HG02852 (cell line): ENCODE measurements around the gene FNIP2.

Experiments used
- ATAC-seq: cut with Tn5 transposase; IDR thresholded peaks from one replicate; pipeline ENCODE4 v1.9.1; 2021; ENCODE audit warnings: mild to moderate bottlenecking, moderate library complexity; ENCODE audit not compliant: unreplicated experiment

FNIP2 gene

GRCh38 chr4:158835226-158836001 lies 66.6 kb downstream of the FNIP2 start:
- ATAC-seq, result no peak

GRCh38 chr4:158836002-158836369 lies 67.2 kb downstream of the FNIP2 start:
- ATAC-seq, result no peak

DNA sequence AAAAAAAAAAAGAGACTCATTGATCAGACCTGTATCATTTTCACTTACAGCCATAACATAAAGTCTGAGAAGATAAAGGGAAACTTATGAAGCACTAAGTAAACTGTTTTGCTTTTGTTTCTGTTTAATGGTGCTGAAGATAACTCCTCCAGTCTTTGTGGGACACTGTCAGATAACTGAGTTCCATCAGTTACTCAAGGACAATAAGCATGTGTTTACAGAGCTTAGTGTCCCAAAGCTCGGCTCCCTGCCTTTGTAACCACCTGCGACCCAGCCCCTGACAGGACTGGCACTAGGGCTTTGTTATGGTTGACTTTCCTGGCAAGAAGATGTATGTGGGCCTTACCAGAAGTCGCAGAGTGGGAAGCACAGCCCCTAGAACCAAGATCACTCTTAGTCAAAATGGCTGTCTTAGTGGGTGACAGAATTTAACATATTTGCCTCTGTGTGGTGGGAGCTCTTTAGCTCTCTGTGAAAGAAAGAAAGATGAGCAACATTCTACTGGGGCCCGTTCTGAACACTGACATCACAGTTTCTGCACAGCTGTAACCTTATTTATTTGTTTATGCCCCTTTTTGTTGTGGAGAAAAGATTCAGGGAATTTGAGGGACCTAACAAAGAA lies 68.1 kb downstream of the FNIP2 start:
- no peak for ATAC-seq

DNA sequence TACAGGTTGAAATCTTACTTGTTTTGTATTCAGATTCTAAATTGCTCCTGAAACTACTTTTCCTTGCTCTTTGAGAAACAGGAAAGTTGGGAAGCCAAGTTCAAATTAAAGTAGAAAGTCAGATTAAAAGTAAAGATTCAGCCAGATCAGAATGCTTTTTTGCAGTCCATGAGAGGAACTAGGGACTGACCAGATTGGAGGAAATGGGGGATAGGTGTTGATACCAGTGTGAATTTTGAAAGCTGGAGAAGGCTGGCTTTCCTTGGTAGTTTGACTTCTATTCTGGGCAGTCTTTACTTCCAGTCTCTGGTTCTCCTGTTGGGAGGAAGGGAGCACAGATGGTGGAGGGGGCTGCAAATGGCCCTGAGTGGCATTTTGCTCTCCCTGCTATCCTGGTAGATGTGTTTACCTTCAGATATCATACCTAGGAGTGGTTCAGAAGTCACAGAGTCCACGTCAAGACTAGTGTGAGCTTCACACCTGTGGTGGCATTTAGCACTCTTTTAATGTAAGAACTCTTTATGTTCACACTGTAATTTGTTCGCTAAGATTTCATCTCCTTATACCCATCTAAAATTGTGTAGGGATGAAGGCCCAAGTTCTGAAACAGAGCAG lies 68.8 kb downstream of the FNIP2 start:
- ATAC-seq, result no peak

- ATAC-seq, result no peak
Observed at GRCh38 chr4:158840131-158840530, 71.3 kb downstream of the FNIP2 start.

DNA sequence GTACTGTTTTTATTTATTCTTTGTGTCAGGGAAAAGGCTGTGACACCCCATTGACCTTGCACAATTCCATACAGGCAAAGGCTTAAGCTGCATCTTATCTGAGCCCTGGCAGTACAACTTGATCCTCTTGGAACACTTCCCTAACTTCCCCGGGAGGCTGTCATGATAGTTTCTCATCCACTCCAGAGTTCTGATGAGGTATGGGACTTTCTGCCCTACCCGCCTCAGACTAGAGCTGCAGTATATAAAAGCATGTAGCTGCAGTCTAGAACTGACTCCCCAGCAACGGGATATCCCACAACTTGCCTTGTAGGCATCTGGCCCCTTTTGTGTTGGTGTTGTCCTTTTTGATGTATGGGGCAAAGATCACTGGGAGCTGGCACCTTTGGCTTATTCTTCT lies 72.7 kb downstream of the FNIP2 start:
- no peak for ATAC-seq

DNA sequence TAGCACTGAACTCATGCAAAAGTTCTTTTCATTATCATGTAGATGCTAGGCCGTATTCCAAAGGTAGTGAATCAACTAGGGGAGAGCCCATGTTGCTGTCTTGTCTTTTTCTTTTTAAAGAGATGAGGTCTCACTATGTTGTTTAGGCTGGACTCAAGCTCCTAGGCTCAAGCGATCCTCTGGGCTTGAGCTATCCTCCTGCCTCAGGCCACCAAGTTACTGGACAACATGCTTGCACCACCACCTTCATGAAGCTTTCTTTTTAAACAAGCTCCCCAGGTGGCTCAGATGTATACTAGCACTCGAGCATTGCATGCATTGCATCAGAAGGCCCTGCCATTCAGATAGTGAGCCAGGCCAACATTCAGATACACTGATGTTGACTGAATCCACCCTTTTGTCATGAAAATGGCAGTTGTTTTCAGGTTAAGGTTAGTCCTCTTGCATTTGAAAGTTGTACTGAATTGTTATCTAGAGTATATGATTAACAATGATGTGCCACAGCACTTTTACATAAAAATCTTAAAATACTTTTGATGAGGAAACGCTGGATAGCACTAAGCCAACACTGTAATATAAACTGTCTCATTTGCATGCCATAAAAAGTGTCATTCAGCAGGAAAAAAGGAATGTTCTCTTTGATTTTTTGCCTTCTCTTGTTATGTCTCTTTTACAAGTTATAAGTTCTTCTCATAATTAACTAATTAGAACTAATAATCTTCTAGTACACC lies 76.7 kb downstream of the FNIP2 start:
- no peak for ATAC-seq

- no peak for ATAC-seq
Observed at GRCh38 chr4:158847535-158847934, 78.7 kb downstream of the FNIP2 start.

DNA sequence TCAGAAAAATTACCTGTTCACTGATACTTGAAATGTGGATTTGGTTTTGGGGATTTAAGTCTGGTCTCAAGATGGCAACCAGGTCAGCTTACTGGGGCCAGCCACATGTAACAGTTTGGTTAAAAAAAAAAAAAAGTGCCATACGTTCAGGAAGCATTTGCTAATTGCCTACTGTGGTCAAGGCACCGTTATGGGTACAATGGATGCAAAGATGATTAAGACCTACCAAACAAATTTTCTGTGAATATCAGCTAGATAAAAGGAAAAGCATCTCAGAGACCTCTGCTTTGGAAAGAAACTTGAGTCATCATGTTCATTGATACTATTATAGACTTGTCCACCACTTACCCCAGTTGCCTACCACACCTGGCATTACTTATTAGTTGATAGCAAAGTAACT lies 80.9 kb downstream of the FNIP2 start:
- ATAC-seq, result no peak

DNA sequence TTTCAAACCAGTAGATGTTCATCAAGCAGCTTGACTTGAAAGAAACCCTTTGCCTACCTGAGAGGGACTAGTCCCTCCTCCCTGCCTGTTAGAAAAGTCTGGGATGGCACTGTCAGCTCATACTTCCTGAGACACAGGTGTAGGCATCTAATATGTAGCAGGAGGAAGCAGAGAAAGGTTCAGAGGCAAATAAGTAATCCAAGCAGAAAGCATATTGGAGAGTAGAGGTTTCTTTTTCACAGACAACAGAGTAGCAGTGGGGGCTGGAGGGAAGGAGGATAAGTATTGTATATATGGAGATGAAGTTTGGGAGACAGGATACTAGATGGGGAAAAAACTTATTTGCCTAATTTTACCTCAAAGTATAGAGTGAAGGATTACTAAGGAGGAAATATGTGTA lies 81.5 kb downstream of the FNIP2 start:
- no peak for ATAC-seq

DNA sequence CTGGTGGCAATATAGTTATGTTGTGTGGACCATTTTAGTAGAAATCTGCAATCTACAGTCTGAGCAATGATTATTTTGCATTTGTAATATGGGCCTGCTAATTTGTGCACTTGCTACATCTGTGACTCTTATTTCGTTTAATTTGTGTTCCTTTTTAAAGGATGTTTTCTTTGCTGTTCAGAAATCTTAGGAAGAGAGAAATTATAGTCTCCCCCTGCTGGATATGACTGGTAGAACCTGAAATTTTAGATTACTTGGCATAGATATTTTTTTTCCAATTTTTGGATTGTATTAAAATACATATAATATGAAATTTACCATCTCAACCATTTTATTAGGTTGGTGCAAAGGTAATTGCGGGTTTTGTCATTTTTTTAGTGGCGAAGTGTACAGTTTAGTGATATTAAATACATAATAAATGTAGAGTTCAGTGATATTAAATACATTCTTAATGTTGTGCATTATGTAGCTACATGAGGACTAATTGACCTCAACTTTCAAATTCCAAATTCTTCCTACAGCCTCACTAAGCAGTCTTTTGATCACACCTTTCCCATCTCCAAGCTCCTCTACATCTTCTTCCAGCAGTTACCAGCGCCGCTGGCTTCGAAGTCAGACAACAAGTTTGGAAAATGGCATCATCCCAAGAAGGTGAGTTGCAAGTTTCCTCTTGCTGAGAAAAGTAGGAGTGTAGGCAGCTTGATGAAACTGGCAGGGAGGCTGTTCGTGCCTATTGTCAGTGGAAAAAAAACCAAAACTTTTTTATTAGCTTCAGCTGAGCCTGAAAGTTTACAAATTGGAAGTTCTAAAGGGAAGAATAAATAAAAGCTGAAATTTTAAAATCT lies 82.2 kb downstream of the FNIP2 start:
- ATAC-seq, result no peak

- no peak for ATAC-seq
Observed at GRCh38 chr4:158854236-158854635, 85.4 kb downstream of the FNIP2 start.

DNA sequence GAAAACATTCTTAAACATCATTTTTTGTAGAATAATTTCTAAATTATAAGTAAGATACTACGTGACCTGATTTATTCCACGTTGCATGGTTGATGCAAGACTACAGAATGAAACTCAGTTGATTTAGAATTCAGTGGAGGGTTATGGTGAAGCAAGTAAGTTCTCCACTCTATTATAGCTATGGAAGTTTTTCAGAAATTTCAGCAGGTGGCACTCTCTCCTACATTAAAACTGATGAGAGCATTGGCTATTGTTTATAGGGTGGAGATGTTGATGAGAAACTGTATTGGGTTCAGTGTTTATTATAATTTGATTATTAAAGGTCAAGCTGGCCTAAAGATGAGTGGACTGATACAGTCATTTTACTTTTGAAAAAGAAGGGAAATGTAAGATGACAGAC lies 88.0 kb downstream of the FNIP2 start:
- ATAC-seq, result peak; percentile 47

- ATAC-seq, result no peak
Observed at GRCh38 chr4:158857951-158858350, 89.1 kb downstream of the FNIP2 start.

GRCh38 chr4:158858410-158859199 lies 89.8 kb downstream of the FNIP2 start:
- ATAC-seq, result no peak

- ATAC-seq, result no peak
Observed at GRCh38 chr4:158859661-158860060, 90.8 kb downstream of the FNIP2 start.

DNA sequence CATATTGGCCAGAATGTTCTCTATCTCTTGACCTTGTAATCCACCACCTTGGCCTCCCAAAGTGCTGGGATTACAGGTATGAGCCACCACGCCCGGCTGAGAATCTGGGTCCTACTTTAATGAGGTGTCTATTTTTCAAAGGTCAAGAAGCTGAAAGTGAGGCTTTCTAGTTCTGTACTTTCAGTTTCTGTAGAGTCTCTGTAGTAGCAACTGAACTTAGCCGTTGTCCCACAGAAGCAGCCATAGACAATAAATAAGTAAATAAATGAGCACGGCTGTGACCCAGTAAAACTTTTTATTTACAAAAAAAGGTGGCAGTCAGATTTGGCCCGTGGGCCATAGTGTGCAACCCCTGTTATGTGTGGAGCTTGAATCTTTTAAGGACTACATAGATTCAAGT lies 92.0 kb downstream of the FNIP2 start:
- ATAC-seq, result peak; percentile 89

DNA sequence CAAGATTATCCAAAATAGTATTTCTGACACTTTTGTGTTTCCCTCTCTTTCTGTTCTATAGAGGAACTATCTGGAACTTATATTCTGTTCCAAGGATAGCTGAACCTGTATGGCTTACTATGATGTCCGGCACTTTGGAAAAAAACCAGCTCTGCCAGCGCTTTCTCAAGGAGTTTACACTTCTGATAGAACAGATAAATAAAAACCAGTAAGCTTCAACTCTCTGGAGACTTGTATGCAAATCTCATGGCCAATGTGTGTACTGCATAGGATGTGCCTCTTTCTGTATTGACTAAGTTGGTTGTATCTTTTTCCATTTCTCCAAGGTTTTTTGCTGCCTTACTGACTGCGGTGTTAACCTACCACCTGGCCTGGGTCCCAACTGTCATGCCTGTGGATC lies 92.5 kb downstream of the FNIP2 start:
- peak; percentile 50 for ATAC-seq

- ATAC-seq, result peak; percentile 3
Observed at GRCh38 chr4:158861766-158862165, 92.9 kb downstream of the FNIP2 start.

DNA sequence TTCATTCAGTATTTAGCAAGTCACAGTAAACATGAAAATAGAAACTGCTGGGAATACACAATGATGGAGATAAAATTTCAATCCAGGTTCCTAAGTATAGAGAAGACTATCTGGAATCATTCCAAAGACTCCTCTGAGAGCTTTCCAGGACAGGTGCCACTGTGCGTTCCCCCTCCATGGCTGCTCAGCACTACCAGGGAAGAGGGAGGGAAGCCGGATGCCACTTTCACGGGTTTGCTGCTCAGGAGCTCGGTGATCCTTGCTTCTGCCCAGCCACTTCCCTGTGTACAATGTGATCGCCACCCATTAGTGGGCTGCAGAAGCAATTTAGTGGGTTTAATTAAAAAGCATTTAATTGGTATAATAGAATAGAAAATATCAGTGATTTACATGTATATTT lies 94.5 kb downstream of the FNIP2 start:
- ATAC-seq, result no peak
